BJ (cell line): ENCODE measurements around the gene UBASH3B. TPM values are rescaled to one million over a fixed set of nuclear protein-coding genes. Genes with fewer than 3 reads are reported as not detected.

Source experiments
- CTCF ChIA-PET: fragments of 350-600 bp; formaldehyde crosslinking; extraction: SDS; loops from one replicate; lab custom pipeline; 2021; ENCODE audit warnings: antibody characterized with exemption, inconsistent platforms; lab: Yijun Ruan, JAX
- POLR2A ChIA-PET: fragments of 300-600 bp; sonication (Branson Sonifier 250); formaldehyde crosslinking; extraction: SDS; loops from one replicate; lab custom pipeline; 2021; ENCODE audit warnings: antibody characterized with exemption; lab: Charles Lee
- DNase-seq: peaks from one replicate; pipeline ENCODE4 v3.0.0-alpha.2; 2011; ENCODE audit warnings: low read depth
- H3K27me3 ChIP-seq: 2 replicates; pipeline ENCODE4 v1.6.0; 2011; ENCODE audit warnings: low read length; ENCODE audit not compliant: control insufficient read depth, insufficient read depth
- H3K36me3 ChIP-seq: 2 replicates; pipeline ENCODE4 v1.5.1; 2011; ENCODE audit warnings: low read length; ENCODE audit not compliant: control insufficient read depth, insufficient read depth
- H3K4me3 ChIP-seq: 2 replicates; pipeline ENCODE4 v1.5.1; 2011; ENCODE audit warnings: low read depth, mild to moderate bottlenecking, control low read depth, low read length
- polyA plus RNA-seq: library from polyadenylated mRNA; depleted of rRNA; stranded (reverse); fragments of >200 nt; gene quantifications from 2 replicates; pipeline ENCODE4 v1.2.3, GENCODE V29; 2011
- TF ChIP-seq, protein P1 (sequence below): IDR thresholded peaks from 2 replicates; pipeline ENCODE4 v1.5.1; 2011; ENCODE audit warnings: low read depth, mild to moderate bottlenecking, control low read depth, inconsistent platforms, low read length, moderate library complexity; ENCODE audit not compliant: insufficient read depth

UBASH3B gene
- polyA plus RNA-seq, 1 experiment: 28.4 TPM

DNA sequence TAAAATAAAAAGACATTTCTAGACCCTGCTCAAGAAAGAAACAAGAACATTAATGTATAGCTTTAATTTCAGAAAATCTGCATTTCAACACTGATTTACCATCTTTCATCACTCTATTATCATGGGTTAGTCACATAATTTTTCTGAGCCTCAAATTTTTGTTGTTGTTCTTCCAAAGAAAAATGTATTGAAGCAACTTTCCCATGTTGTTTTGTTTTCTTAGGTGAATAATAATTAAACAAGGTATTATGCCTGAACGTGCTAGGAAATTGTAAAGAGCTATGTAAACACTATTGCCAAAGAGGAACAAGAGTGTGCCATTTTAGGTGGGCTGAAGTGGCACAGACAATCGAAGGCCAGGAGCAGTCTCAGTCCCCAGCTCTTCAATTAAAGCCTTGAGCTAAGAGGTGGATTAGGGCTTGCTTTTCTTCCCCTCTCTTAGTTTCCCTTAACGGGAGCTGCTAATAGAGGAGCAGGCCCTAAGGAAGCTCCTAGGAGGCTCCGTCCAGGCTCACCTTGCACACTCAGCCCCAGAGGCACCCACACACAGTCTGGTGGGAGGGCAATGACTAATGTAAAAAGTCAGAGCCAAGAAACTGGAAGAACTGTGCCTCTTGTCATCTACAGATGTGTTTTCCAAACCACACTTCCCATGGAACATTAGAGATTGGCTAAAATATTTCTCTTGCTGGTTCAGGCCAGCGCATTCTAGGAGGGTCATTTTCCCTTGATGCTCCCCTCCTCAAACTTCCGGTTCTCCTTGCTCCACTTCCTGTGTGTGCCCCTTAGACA lies 8.8 kb upstream of the UBASH3B start:
- CTCF ChIA-PET: interaction anchor here (1.6 to 1.8 kb wide), 2 partner anchors 12 to 134 kb away, joined by 3 to 5 read pairs; no protein-coding TSS in a partner anchor
- no peaks in the 10 kb centered on the region for H3K27me3 ChIP-seq
- H3K4me3 ChIP-seq: no peak overlapping the region
- no peaks in the 10 kb centered on the region for H3K36me3 ChIP-seq
- TF ChIP-seq, protein P1, sequence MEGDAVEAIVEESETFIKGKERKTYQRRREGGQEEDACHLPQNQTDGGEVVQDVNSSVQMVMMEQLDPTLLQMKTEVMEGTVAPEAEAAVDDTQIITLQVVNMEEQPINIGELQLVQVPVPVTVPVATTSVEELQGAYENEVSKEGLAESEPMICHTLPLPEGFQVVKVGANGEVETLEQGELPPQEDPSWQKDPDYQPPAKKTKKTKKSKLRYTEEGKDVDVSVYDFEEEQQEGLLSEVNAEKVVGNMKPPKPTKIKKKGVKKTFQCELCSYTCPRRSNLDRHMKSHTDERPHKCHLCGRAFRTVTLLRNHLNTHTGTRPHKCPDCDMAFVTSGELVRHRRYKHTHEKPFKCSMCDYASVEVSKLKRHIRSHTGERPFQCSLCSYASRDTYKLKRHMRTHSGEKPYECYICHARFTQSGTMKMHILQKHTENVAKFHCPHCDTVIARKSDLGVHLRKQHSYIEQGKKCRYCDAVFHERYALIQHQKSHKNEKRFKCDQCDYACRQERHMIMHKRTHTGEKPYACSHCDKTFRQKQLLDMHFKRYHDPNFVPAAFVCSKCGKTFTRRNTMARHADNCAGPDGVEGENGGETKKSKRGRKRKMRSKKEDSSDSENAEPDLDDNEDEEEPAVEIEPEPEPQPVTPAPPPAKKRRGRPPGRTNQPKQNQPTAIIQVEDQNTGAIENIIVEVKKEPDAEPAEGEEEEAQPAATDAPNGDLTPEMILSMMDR: no peak
- DNase-seq: no peak
- POLR2A ChIA-PET: no interaction called here

DNA sequence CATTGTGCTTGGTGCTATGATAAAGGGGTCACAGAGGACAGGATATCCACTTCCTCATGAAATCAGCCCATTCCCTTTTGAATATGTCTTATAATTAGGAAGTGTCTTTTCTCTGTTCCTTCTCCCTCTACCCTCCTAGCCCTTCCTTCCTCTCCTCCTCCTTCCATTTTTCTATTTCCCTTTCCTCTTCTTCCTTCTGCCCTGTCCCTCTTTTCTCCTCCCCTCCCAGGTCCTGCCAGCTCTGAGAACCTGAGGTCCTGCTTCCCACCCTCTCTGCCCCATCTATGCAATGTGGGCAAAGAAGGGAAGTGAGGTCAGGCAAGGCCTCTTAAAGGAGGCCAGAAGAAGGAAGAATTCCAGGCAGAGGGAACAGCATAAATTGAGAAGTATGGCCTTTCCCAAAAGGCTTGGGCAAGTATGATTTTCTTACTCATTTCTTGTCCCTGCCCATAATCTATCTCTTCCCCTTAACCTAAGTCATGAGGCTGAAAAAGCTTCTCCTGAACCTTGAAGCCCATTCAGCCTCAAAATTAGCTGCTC lies 7.7 kb upstream of the UBASH3B start:
- no peak overlapping the region for H3K4me3 ChIP-seq
- no peaks in the 10 kb centered on the region for H3K36me3 ChIP-seq
- ChIA-PET CTCF (interaction anchor here (1.1 to 1.8 kb wide), 3 partner anchors 13 to 133 kb away, joined by 3 to 5 read pairs (median 3); no protein-coding TSS in a partner anchor), POLR2A (no interaction called here)
- H3K27me3 ChIP-seq: no peaks in the 10 kb centered on the region
- no peak for DNase-seq
- TF ChIP-seq, protein P1: no peak

DNA sequence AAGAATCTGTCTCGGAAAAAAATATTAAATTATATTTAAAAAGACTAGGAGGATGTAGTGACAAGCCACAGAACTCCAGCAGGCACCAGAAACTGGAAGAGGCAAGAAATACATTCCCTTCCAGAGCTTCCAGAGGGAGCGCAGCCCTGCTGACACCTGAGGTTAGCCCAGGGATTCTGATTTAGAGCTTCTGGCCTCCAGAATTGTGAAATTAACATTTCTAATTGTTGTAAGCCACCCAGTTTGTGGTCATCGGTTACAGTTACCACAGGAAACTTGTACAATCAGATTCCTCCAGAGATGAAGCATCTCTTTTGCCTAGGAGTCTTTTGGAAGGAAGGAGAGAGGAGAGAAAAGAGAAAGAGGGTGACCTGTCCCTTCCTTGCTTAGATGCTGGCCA lies 6.4 kb upstream of the UBASH3B start:
- no peak overlapping the region for H3K4me3 ChIP-seq
- ChIA-PET POLR2A (no interaction called here), CTCF (no interaction called here)
- DNase-seq: no peak
- no peaks in the 10 kb centered on the region for H3K27me3 ChIP-seq
- TF ChIP-seq, protein P1: no peak
- H3K36me3 ChIP-seq: no peaks in the 10 kb centered on the region

DNA sequence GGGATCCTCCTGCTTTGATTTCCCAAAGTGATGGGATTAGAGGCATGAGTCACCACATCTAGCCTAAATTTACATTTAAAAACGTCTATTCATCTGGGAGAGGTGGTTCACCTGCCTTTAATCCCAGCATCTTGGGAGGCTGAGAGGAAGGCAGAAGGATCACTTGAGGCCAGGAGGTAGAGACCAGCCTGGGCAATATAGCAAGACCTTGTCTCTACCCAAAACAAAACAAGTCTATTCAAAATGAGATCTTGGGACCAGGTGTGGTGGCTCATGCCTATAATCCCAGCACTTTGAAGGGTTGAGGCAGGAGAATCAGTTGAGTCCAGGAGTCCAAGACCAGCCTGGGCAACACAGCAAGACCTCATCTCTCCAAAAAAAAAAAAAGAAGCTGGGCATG lies 4.9 kb upstream of the UBASH3B start:
- Histone ChIP-seq H3K4me3 (no peak overlapping the region), H3K36me3 (no peaks in the 10 kb centered on the region), H3K27me3 (no peaks in the 10 kb centered on the region)
- no peak for DNase-seq
- POLR2A ChIA-PET: no interaction called here
- TF ChIP-seq, protein P1: no peak
- CTCF ChIA-PET: no interaction called here

DNA sequence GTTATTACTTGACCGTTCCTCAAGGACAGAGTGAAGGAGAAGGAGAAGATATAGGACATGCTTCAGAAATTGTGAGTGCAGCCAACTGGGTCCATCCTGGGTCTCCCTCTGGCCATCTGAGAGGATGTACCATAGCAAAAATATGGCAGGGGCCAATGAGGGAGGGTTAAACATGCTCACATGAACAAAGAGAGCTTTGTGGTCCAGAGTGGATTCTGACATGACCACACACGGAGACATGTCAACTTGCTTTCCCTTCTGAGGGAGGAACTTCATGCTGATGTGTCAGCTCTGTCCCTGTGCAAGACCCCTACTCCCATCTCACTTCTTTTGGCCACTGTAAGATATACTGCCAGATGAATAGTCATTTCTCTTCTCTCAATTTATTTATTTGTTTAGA lies 3.0 kb upstream of the UBASH3B start:
- Histone ChIP-seq H3K36me3 (no peaks in the 10 kb centered on the region), H3K27me3 (no peaks in the 10 kb centered on the region), H3K4me3 (no peak overlapping the region)
- ChIA-PET CTCF (interaction anchor here (1.0 to 3.0 kb wide), 3 partner anchors 9 to 129 kb away, joined by 4 to 16 read pairs (median 4); no protein-coding TSS in a partner anchor), POLR2A (no interaction called here)
- TF ChIP-seq, protein P1: no peak
- no peak for DNase-seq
